ENCODE measurements around the gene SIGLEC15.
"Not testable (repeated sequence)": the region's sequence is repeated elsewhere in the genome, so short reads cannot be mapped to it uniquely, and the experiment has no call there.

Gene SIGLEC15

GRCh38 chr18:45847119-45847518, 21.6 kb downstream of the SIGLEC15 start:
- no peak for DNase-seq

- not testable (repeated sequence) for DNase-seq
Observed at GRCh38 chr18:45848643-45849042, 23.2 kb downstream of the SIGLEC15 start.

GRCh38 chr18:45849529-45849928, 24.1 kb downstream of the SIGLEC15 start:
- DNase-seq = no peak

- no peak for DNase-seq
Observed at GRCh38 chr18:45850021-45850420, 24.5 kb downstream of the SIGLEC15 start.

- DNase-seq = no peak
Observed at GRCh38 chr18:45851161-45851925, 25.9 kb downstream of the SIGLEC15 start.

- no peak for DNase-seq
Observed at GRCh38 chr18:45852631-45853030, 27.2 kb downstream of the SIGLEC15 start.

GRCh38 chr18:45854036-45854586, 28.6 kb downstream of the SIGLEC15 start:
- DNase-seq = no peak

- no peak for DNase-seq
Observed at GRCh38 chr18:45856531-45856930, 31.1 kb downstream of the SIGLEC15 start.

- no peak for DNase-seq
Observed at GRCh38 chr18:45859334-45859733, 33.9 kb downstream of the SIGLEC15 start.

GRCh38 chr18:45860492-45860891, 35.0 kb downstream of the SIGLEC15 start:
- no peak for DNase-seq

GRCh38 chr18:45860971-45861370, 35.5 kb downstream of the SIGLEC15 start:
- DNase-seq = no peak

- no peak for DNase-seq
Observed at GRCh38 chr18:45861926-45862325, 36.5 kb downstream of the SIGLEC15 start.

- DNase-seq = no peak
Observed at GRCh38 chr18:45863469-45863868, 38.0 kb downstream of the SIGLEC15 start.

- no peak for DNase-seq
Observed at GRCh38 chr18:45864081-45864480, 38.6 kb downstream of the SIGLEC15 start.

- no peak for DNase-seq
Observed at GRCh38 chr18:45865466-45865865, 40.0 kb downstream of the SIGLEC15 start.

GRCh38 chr18:45870419-45870818, 44.9 kb downstream of the SIGLEC15 start:
- DNase-seq = no peak

- DNase-seq = no peak
Observed at GRCh38 chr18:45871431-45872084, 46.1 kb downstream of the SIGLEC15 start.

- DNase-seq = peak; percentile 36
Observed at GRCh38 chr18:45874491-45875184, 49.2 kb downstream of the SIGLEC15 start.

GRCh38 chr18:45876161-45876560, 50.7 kb downstream of the SIGLEC15 start:
- no peak for DNase-seq

GRCh38 chr18:45877403-45877802, 51.9 kb downstream of the SIGLEC15 start:
- DNase-seq = no peak

GRCh38 chr18:45879681-45880655, 54.5 kb downstream of the SIGLEC15 start:
- DNase-seq = peak; percentile 77

- no peak for DNase-seq
Observed at GRCh38 chr18:45880876-45881558, 55.5 kb downstream of the SIGLEC15 start.
